Activated CD4-positive, alpha-beta T cell treated with anti-CD3 and anti-CD28 coated beads, Interleukin-2, amount 10 ng/mL, durations not matched to agents 7 days and 5 days (primary cell): ENCODE data around the gene AMPD2. TPM values are rescaled to one million over a fixed set of nuclear protein-coding genes. Genes with fewer than 3 reads are reported as not detected.

Experiments used
- CTCF ChIA-PET: fragments of 350-600 bp; sonication (Branson Sonifier 250); formaldehyde crosslinking; loops from one replicate; lab custom pipeline; 2021; ENCODE audit warnings: antibody characterized with exemption; lab: Charles Lee
- POLR2A ChIA-PET: fragments of 350-600 bp; sonication (Branson Sonifier 250); formaldehyde crosslinking; loops from one replicate; lab custom pipeline; 2021; ENCODE audit warnings: antibody characterized with exemption; lab: Charles Lee
- DNase-seq: peaks from one replicate; pipeline ENCODE4 v3.0.0-alpha.2; 2020
- H3K27ac Mint-ChIP-seq: one replicate; pipeline ENCODE4 v1.8.0; 2021; ENCODE audit warnings: mild to moderate bottlenecking, moderate library complexity, mixed read lengths
- H3K27me3 Mint-ChIP-seq: one replicate; pipeline ENCODE4 v1.8.0; 2021; ENCODE audit warnings: mixed read lengths
- H3K36me3 Mint-ChIP-seq: one replicate; pipeline ENCODE4 v1.8.0; 2021; ENCODE audit warnings: low read depth, mixed read lengths
- H3K4me1 Mint-ChIP-seq: one replicate; pipeline ENCODE4 v1.8.0; 2021; ENCODE audit warnings: mixed read lengths
- H3K4me3 Mint-ChIP-seq: one replicate; pipeline ENCODE4 v1.8.0; 2021; ENCODE audit warnings: mild to moderate bottlenecking, moderate library complexity, mixed read lengths
- H3K9me3 Mint-ChIP-seq: one replicate; pipeline ENCODE4 v1.8.0; 2021; ENCODE audit warnings: mixed read lengths
- total RNA-seq, 2 experiments: library from RNA; stranded (reverse); gene quantifications; one replicate each; pipeline ENCODE4 v1.2.3, GENCODE V29; 2021

The AMPD2 gene
- total RNA-seq, 2 experiments from 2014 or later = 116 to 120 TPM

DNA sequence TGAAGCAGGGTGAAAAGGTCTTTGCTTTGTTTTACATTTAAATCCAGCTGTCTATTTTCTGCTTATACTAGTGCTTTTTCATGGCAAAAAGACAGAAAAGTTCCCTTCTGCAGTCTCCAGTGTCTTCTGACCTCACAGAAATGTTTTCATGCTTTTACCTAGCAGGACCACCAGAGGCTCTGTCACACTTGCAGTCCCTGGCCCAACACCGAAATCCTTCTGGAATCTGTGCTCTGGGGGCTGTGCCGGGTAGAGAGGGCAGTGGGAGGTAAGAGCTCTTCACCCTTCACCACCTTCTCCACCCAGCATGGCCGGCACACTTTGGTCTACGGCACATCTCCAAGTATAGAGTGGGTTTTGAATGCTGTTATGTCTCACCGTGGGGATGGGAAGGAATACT, 21.0 kb upstream of the AMPD2 start:
- no peaks in the 10 kb centered on the region for H3K27me3 Mint-ChIP-seq
- no peak overlapping the region for H3K27ac Mint-ChIP-seq
- H3K36me3 Mint-ChIP-seq = peaks cover 41% of the 10 kb centered on the region
- no peaks in the 10 kb centered on the region for H3K9me3 Mint-ChIP-seq
- no peak for DNase-seq
- ChIA-PET POLR2A (no interaction called here), CTCF (interaction anchor here (0.7 to 2.4 kb wide), 2 partner anchors 13 to 42 kb away, joined by 3 to 6 read pairs; no protein-coding TSS in a partner anchor)
- H3K4me1 Mint-ChIP-seq = peaks cover 7% of the 10 kb centered on the region
- no peak overlapping the region for H3K4me3 Mint-ChIP-seq

DNA sequence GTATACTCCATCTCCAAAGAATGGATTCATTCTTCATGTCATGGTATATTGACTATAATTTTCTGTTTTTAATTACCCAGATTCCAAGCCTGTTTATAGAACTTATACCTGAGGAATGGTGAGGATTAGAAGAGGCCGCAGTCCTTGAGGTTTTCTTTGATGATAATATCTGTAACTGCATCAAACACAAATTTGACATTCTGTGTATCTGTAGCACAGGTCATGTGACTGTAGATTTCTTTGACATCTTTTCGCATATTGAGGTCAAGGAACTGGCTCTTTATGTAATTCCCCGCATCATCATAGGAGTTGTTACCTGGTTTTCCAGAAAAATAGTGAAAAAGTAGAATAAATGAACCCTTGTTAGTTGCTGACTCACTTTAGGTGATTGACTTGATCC, 16.4 kb upstream of the AMPD2 start:
- H3K4me3 Mint-ChIP-seq = no peak overlapping the region
- peaks cover 7% of the 10 kb centered on the region for H3K4me1 Mint-ChIP-seq
- POLR2A ChIA-PET = no interaction called here
- H3K9me3 Mint-ChIP-seq = no peaks in the 10 kb centered on the region
- DNase-seq = no peak
- no peaks in the 10 kb centered on the region for H3K27me3 Mint-ChIP-seq
- CTCF ChIA-PET = no interaction called here
- H3K36me3 Mint-ChIP-seq = peaks cover 16% of the 10 kb centered on the region
- no peak overlapping the region for H3K27ac Mint-ChIP-seq

DNA sequence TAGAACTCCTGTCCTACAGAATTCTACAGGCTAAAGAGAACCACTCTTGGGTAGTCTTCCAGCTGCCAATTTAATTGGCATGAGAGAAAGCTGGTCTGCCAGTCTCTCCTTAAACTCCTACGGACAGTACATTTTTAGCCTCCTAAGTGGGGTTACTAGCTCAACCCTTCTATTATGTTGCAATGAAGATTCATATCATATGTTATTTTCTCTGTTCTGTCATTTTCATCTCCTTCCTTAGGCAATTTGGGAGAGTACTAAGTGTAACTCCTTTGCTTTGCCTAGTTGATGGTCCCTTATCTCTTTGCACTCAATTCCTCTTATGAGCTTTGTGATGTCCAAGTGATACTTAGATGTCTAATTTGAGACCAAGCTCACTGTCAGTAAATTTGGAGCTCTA, 14.3 kb upstream of the AMPD2 start:
- no peaks in the 10 kb centered on the region for H3K27me3 Mint-ChIP-seq
- peaks cover 7% of the 10 kb centered on the region for H3K4me1 Mint-ChIP-seq
- ChIA-PET CTCF (interaction anchor here (0.8 to 2.5 kb wide), 4 partner anchors 14 to 39 kb away, joined by 3 to 6 read pairs (median 4); partner anchors contain the start of genes AMPD2 and GNAT2), POLR2A (interaction anchor here (0.6 kb wide), 2 partner anchors 127 to 254 kb away, joined by 3 to 5 read pairs; no protein-coding TSS in a partner anchor)
- peak overlapping the region; percentile 52 for H3K27ac Mint-ChIP-seq
- H3K36me3 Mint-ChIP-seq = peaks cover 3% of the 10 kb centered on the region
- DNase-seq = no peak
- H3K9me3 Mint-ChIP-seq = no peaks in the 10 kb centered on the region
- H3K4me3 Mint-ChIP-seq = no peak overlapping the region

DNA sequence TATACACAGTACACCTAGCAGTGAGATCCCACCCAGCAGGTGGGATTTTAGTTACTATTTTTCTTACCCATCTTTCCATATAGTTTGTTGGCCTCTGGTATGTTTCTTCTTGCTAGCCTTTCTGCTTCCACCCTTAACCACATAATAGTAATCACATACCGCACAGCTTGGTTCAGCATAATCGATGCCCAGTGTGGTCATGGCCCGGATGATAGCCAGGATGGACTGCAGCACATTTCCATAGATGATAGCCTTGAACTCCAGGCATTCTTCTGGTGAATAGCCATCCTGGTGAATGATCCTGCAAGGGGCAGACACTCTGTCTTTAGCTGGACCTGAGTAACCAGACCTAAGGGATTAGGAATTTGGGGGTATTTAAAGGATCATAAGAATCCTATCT, 9.8 kb upstream of the AMPD2 start:
- no peak for DNase-seq
- no peaks in the 10 kb centered on the region for H3K4me1 Mint-ChIP-seq
- ChIA-PET POLR2A (no interaction called here), CTCF (interaction anchor here (1.2 kb wide), 1 partner anchor 14 kb away, joined by 3 read pairs; no protein-coding TSS in a partner anchor)
- no peaks in the 10 kb centered on the region for H3K9me3 Mint-ChIP-seq
- peaks cover 3% of the 10 kb centered on the region for H3K27me3 Mint-ChIP-seq
- no peaks in the 10 kb centered on the region for H3K36me3 Mint-ChIP-seq
- no peak overlapping the region for H3K27ac Mint-ChIP-seq
- no peak overlapping the region for H3K4me3 Mint-ChIP-seq

DNA sequence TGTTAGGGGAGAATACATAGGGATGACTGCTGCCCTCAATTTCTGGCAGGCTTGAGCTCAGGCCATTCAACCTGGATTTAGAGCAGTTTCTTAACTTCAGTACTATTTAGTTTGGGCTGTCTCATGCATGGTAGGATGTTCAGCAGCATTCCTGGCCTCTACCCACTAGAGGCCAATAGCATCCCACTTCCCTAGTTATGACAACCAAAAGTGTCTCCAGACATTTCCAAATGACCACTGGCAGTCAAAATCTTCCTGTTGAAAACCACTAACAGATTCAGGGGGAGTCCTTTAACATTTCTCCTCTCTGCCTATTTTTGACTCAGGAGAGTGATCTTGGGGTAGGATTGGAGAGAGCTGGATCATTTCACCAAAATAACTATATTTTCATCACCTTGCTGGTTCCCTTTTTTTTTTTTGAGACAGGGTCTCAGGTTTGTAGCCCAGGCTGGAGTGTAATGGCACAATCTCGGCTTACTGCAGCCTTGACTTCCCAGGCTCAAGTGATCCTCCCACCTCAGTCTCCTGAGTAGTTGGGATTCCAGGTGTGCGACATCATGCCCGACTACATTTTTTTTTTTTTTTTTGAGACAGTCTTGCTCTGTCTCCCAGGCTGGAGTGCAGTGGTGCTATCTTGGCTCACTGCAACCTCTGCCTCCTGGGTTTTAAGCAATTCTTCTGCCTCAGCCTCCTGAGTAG, 8.9 kb upstream of the AMPD2 start:
- POLR2A ChIA-PET = no interaction called here
- Mint-ChIP-seq H3K36me3 (no peaks in the 10 kb centered on the region), H3K4me3 (no peak overlapping the region), H3K27me3 (peaks cover 3% of the 10 kb centered on the region), H3K27ac (no peak overlapping the region), H3K9me3 (no peaks in the 10 kb centered on the region), H3K4me1 (peaks cover 3% of the 10 kb centered on the region)
- no peak for DNase-seq
- CTCF ChIA-PET = interaction anchor here (0.7 to 1.2 kb wide), 5 partner anchors 9 to 393 kb away, joined by 3 read pairs; no protein-coding TSS in a partner anchor

DNA sequence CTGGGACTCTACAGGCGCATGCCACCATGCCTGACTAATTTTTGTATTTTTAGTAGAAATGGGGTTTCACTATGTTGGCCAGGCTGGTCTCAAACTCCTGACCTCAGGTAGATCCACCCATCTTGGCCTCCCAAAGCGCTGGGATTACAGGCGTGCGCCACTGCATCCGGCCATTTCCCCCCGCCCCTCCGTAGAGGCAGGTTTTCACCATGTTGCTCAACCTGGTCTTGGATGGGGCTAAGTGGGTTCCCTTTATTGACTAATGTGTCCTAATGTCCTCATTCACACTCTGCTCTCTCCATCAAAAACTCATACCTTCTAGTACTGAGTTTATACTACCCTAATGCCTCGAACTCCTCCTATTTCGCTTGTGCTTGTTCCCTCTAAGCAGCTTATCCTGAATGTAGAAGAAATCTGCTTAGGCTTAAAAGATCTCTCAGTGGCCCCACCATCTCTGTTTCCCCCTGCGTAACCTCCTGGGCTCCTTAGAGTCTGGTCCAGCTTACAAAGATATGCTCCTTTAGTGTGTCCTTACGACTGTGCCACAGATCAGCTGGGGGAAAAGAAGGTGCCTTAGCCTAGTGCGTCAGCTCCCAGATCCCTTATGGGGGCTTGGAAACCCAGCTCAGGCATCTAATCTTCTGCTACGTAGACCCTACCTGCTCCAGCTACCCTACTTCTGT, 8.2 kb upstream of the AMPD2 start:
- H3K27me3 Mint-ChIP-seq = peaks cover 3% of the 10 kb centered on the region
- POLR2A ChIA-PET = no interaction called here
- H3K9me3 Mint-ChIP-seq = no peaks in the 10 kb centered on the region
- peaks cover 9% of the 10 kb centered on the region for H3K4me1 Mint-ChIP-seq
- no peak overlapping the region for H3K4me3 Mint-ChIP-seq
- CTCF ChIA-PET = interaction anchor here (0.8 to 1.4 kb wide), 5 partner anchors 10 to 394 kb away, joined by 3 to 4 read pairs (median 3); no protein-coding TSS in a partner anchor
- DNase-seq = no peak
- no peak overlapping the region for H3K27ac Mint-ChIP-seq
- no peaks in the 10 kb centered on the region for H3K36me3 Mint-ChIP-seq

DNA sequence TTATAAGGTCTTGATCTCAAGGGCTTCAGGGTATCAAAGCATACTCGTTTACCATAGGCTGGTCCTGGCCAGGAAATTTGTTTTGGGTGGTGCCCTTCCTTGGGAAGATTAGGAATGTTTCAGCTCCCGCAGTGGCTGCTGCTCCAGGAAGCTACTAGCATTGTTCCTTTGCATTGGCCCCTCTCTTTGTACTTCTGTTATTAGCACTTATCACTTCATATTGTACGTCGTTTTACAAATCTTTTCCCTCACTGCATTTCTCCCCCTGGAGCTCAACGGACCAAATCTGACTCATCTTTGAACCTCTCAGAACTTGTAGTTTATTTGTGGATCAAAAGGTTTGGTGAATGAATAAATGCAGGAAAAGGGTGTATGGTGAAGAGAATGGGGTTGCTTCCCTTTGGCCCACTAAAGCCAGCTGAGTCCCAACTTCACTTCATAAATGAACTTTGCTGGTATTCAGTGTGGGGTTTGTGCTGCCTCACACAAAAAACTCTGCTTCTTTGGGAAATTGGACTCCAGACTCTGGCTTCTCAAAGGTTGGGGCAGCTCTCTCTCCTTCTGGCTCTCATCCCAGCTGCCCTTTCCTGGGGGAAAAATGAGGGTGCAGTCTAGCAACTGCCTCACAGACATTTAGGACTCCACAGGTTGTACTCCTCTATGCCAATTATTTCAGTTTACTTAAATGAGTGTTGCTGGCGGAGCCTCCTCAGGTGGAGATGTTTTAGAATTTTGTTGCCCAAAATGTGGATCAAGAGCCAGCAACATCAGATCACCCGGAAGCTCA, 6.1 kb upstream of the AMPD2 start:
- H3K27ac Mint-ChIP-seq = no peak overlapping the region
- no peaks in the 10 kb centered on the region for H3K9me3 Mint-ChIP-seq
- H3K27me3 Mint-ChIP-seq = peaks cover 3% of the 10 kb centered on the region
- H3K4me3 Mint-ChIP-seq = no peak overlapping the region
- DNase-seq = no peak
- ChIA-PET POLR2A (no interaction called here), CTCF (interaction anchor here (0.5 to 1.7 kb wide), 5 partner anchors 9 to 431 kb away, joined by 3 to 6 read pairs (median 4); partner anchors contain the start of gene AHCYL1)
- H3K4me1 Mint-ChIP-seq = peaks cover 24% of the 10 kb centered on the region
- H3K36me3 Mint-ChIP-seq = no peaks in the 10 kb centered on the region

DNA sequence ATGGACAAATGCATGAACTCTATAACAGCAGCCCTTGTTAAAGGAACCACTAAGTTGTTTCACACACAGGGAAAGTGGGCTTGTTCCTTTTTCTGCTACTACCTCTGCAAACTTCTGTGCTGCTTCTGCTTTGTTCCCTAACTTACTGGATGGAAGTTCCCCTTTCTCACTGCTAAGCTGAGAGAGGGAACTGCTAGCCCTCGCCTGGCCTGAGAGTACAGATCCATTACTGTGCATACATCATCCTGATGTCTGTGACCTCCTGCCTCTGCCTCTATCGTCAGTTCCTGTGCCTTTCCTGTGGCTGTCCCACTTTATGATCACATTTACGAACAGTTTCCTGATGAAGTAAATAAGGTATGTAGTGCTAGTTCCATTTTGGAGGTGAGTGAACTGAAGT, 3.8 kb upstream of the AMPD2 start:
- H3K27me3 Mint-ChIP-seq = peaks cover 3% of the 10 kb centered on the region
- H3K27ac Mint-ChIP-seq = peak overlapping the region; percentile 74
- POLR2A ChIA-PET = no interaction called here
- no peak overlapping the region for H3K4me3 Mint-ChIP-seq
- no peak for DNase-seq
- H3K4me1 Mint-ChIP-seq = peaks cover 35% of the 10 kb centered on the region
- no peaks in the 10 kb centered on the region for H3K9me3 Mint-ChIP-seq
- CTCF ChIA-PET = interaction anchor here (1.8 to 1.9 kb wide), 2 partner anchors 24 to 161 kb away, joined by 4 to 10 read pairs; no protein-coding TSS in a partner anchor
- H3K36me3 Mint-ChIP-seq = no peaks in the 10 kb centered on the region

DNA sequence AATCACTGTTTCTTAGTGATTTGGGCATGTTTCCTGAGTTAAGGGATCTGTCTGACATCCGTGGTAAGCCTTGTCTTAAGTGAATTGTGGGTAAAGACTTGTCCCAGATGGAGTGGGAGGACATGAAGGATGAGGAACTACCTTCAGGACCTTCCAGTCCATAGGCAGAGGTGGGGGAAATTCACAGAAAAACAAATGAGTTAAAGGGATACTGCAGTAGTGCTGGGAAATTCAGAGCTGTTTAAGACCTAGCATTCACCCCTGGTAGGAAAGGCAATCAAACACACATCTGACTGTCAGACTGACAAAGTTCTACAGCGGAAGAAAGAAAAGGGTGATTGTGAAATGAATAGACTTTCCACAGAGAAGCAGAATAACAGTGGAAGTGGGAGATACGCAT, 3.2 kb upstream of the AMPD2 start:
- H3K9me3 Mint-ChIP-seq = no peaks in the 10 kb centered on the region
- no peak for DNase-seq
- no peak overlapping the region for H3K27ac Mint-ChIP-seq
- ChIA-PET CTCF (interaction anchor here (1.3 to 1.9 kb wide), 4 partner anchors 15 to 160 kb away, joined by 3 to 10 read pairs (median 4); no protein-coding TSS in a partner anchor), POLR2A (no interaction called here)
- no peak overlapping the region for H3K4me3 Mint-ChIP-seq
- H3K4me1 Mint-ChIP-seq = peaks cover 35% of the 10 kb centered on the region
- no peaks in the 10 kb centered on the region for H3K36me3 Mint-ChIP-seq
- peaks cover 3% of the 10 kb centered on the region for H3K27me3 Mint-ChIP-seq

DNA sequence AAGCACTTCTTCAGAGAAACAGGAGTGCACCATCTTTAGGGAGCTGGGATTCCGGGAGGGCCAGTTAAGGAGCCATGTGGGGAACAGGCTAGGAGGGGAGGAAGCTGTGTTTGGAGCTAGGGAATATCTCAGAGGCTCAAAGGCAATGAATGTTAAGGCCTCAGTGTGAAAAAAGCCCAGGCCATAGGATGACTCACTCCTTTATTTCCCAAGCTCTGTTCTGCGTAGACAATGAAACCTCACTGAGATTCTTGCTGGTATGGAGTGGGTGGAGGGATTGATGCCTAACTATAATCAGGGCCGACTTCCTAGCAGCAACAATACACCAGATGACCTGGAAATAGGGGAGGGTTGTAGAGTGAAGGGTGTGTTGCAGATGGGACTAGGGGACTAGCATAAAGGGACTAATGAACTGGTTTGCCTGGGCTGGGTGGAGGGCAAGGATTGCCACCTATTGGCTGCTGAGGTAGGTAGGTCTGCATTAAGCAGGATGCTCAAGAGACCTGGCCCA, 2.3 kb upstream of the AMPD2 start:
- no peak for DNase-seq
- H3K4me3 Mint-ChIP-seq = no peak overlapping the region
- POLR2A ChIA-PET = no interaction called here
- CTCF ChIA-PET = interaction anchor here (1.0 to 1.9 kb wide), 4 partner anchors 16 to 127 kb away, joined by 3 to 10 read pairs (median 4); no protein-coding TSS in a partner anchor
- peaks cover 7% of the 10 kb centered on the region for H3K36me3 Mint-ChIP-seq
- no peaks in the 10 kb centered on the region for H3K9me3 Mint-ChIP-seq
- no peak overlapping the region for H3K27ac Mint-ChIP-seq
- peaks cover 43% of the 10 kb centered on the region for H3K4me1 Mint-ChIP-seq
- H3K27me3 Mint-ChIP-seq = peaks cover 3% of the 10 kb centered on the region

DNA sequence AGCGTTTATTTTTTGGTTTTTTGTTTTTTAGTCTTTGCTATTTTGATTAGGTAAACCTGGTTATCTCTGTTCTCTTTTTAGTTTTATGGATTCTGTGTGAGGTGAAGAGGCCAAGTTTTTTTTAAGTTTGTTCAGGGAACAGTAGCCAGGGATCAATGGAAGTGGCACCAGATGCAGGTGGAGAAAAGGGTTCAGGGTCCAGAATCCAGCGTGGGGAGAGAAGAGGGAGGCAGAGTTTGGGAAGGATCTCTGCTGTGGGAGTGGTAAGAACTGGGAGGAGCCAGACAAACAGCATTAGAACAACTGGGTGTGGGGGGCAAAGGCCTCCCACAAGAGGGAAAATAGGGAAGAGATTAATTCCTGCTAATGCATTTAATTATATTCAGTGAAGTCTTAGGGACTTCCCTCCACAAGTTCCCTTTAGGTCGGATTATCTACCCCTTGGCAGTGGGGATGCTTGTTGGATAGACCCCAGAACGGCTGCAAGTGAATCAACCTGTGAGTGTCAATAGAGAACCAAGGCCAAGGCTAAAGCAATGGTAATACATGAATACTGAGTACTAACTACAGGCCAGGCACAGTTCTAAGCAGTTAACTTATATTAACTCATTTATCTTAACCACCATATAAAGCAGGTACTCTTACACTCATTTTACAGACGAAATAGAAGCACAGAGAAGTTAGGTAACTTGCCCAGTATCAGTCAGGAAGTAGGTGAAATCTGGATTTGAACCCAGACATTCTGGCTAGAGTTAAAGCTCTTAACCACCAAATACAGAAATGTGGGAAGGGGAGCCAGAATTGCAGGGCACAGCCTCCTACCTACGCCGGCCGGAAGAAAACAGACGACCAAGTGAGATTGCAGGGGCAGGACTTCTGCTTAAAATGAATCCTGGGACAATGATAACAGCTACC, 719 bp upstream of the AMPD2 start:
- H3K36me3 Mint-ChIP-seq = peaks cover 11% of the 10 kb centered on the region
- H3K27me3 Mint-ChIP-seq = no peaks in the 10 kb centered on the region
- DNase-seq = no peak
- H3K4me1 Mint-ChIP-seq = peaks cover 59% of the 10 kb centered on the region
- CTCF ChIA-PET = interaction anchor here (1.0 to 3.7 kb wide), 8 partner anchors 12 to 365 kb away, joined by 3 to 10 read pairs (median 8); partner anchors contain the start of gene AHCYL1
- POLR2A ChIA-PET = interaction anchor here (0.8 to 1.2 kb wide), 2 partner anchors 70 to 73 kb away, joined by 3 read pairs; partner anchors contain the start of gene GNAI3
- peak overlapping the region; percentile 94 for H3K27ac Mint-ChIP-seq
- H3K9me3 Mint-ChIP-seq = no peaks in the 10 kb centered on the region
- peak overlapping the region; percentile 84 for H3K4me3 Mint-ChIP-seq
